NCI-H2081 (cell line): Measurements from ENCODE around the gene CHRM2.

Experiments used
- DNase-seq, 2 experiments: peaks; one replicate each; lab custom pipeline; 2025; lab: John Stamatoyannopoulos, UW

CHRM2 gene

GRCh38 chr7:137025469-137026175, 157.2 kb downstream of the CHRM2 start:
- DNase-seq, result no peak

- DNase-seq, result no peak
Observed at GRCh38 chr7:137026176-137026500, 157.7 kb downstream of the CHRM2 start.

GRCh38 chr7:137032436-137032835, 164.0 kb downstream of the CHRM2 start:
- no peak for DNase-seq

GRCh38 chr7:137036768-137037167, 168.3 kb downstream of the CHRM2 start:
- no peak for DNase-seq

- no peak for DNase-seq
Observed at GRCh38 chr7:137038706-137039105, 170.3 kb downstream of the CHRM2 start.

- no peak for DNase-seq
Observed at GRCh38 chr7:137040745-137041144, 172.3 kb downstream of the CHRM2 start.

- no peak for DNase-seq
Observed at GRCh38 chr7:137045573-137045972, 177.1 kb downstream of the CHRM2 start.

GRCh38 chr7:137069249-137069963, 201.0 kb downstream of the CHRM2 start:
- DNase-seq, result no peak
